T-helper 17 cell (primary cell): ENCODE data around the gene HINT2. TPM values are rescaled to one million over a fixed set of nuclear protein-coding genes. Genes with fewer than 3 reads are reported as not detected.

Experiments
- ATAC-seq: fragments of 150-1000 bp; cut with Tn5 transposase; 2 replicates; pipeline ENCODE4 v1.10.0; 2021; ENCODE audit warnings: mild to moderate bottlenecking, moderate library complexity
- DNase-seq, 3 donors: peaks; one replicate each; pipeline versions ENCODE4 v3.0.0 to v3.0.0-alpha.2; 2020 to 2021
- H3K9me3 ChIP-seq: one replicate; pipeline ENCODE4 v1.7.0; 2013; ENCODE audit warnings: low read length, mild to moderate bottlenecking; ENCODE audit not compliant: control insufficient read depth, poor library complexity, severe bottlenecking
- H3K27ac Mint-ChIP-seq: one replicate; pipeline ENCODE4 v1.8.0; 2022; ENCODE audit warnings: mild to moderate bottlenecking, moderate library complexity, mixed read lengths
- H3K27me3 Mint-ChIP-seq: one replicate; pipeline ENCODE4 v1.8.0; 2022; ENCODE audit warnings: mixed read lengths
- H3K36me3 Mint-ChIP-seq: one replicate; pipeline ENCODE4 v1.8.0; 2022; ENCODE audit warnings: low read depth, mixed read lengths
- H3K4me1 Mint-ChIP-seq: one replicate; pipeline ENCODE4 v1.8.0; 2022; ENCODE audit warnings: mild to moderate bottlenecking, mixed read lengths
- H3K4me3 Mint-ChIP-seq: one replicate; pipeline ENCODE4 v1.8.0; 2022; ENCODE audit warnings: mild to moderate bottlenecking, moderate library complexity, mixed read lengths
- total RNA-seq, 4 donors: library from RNA in 2 of 4; stranded (reverse) in 2 of 4; gene quantifications; one replicate each; pipeline ENCODE4 v1.2.3 and lab custom pipeline; 2022 to 2026

Gene HINT2
- total RNA-seq, 2 donors from 2014 or later, result 15.0 to 20.5 TPM

GRCh38 chr9:35847792-35848572, 33.1 kb upstream of the HINT2 start:
- Mint-ChIP-seq H3K4me3 (no peak overlapping the region), H3K27me3 (no peaks in the 10 kb centered on the region), H3K36me3 (peaks cover 4% of the 10 kb centered on the region), H3K27ac (peak overlapping the region; percentile 68), H3K4me1 (peaks cover 19% of the 10 kb centered on the region)
- ATAC-seq (no peak), DNase-seq (no peak)
- H3K9me3 ChIP-seq, result no peaks in the 10 kb centered on the region

GRCh38 chr9:35845824-35846771, 31.3 kb upstream of the HINT2 start:
- H3K36me3 Mint-ChIP-seq, result peaks cover 6% of the 10 kb centered on the region
- peaks cover 19% of the 10 kb centered on the region for H3K4me1 Mint-ChIP-seq
- H3K9me3 ChIP-seq, result no peaks in the 10 kb centered on the region
- DNase-seq, result no peak
- no peaks in the 10 kb centered on the region for H3K27me3 Mint-ChIP-seq
- peak overlapping the region; percentile 85 for H3K27ac Mint-ChIP-seq
- ATAC-seq, result no peak
- H3K4me3 Mint-ChIP-seq, result no peak overlapping the region

- Mint-ChIP-seq H3K36me3 (peaks cover 6% of the 10 kb centered on the region), H3K4me3 (peak overlapping the region; percentile 79), H3K27ac (peak overlapping the region; percentile 85), H3K4me1 (peaks cover 24% of the 10 kb centered on the region), H3K27me3 (no peaks in the 10 kb centered on the region)
- DNase-seq, result no peak
- ATAC-seq, result peak; percentile 94
- H3K9me3 ChIP-seq, result no peaks in the 10 kb centered on the region
Measured at GRCh38 chr9:35844628-35845270, 29.9 kb upstream of the HINT2 start.

- no peaks in the 10 kb centered on the region for H3K9me3 ChIP-seq
- H3K36me3 Mint-ChIP-seq, result peaks cover 12% of the 10 kb centered on the region
- H3K4me1 Mint-ChIP-seq, result peaks cover 24% of the 10 kb centered on the region
- no peak for DNase-seq
- no peaks in the 10 kb centered on the region for H3K27me3 Mint-ChIP-seq
- H3K27ac Mint-ChIP-seq, result no peak overlapping the region
- no peak overlapping the region for H3K4me3 Mint-ChIP-seq
- no peak for ATAC-seq
Measured at GRCh38 chr9:35842795-35843194, 28.0 kb upstream of the HINT2 start.

GRCh38 chr9:35842020-35842745, 27.3 kb upstream of the HINT2 start:
- no peaks in the 10 kb centered on the region for H3K9me3 ChIP-seq
- ATAC-seq, result no peak
- H3K4me1 Mint-ChIP-seq, result peaks cover 27% of the 10 kb centered on the region
- H3K27me3 Mint-ChIP-seq, result no peaks in the 10 kb centered on the region
- no peak overlapping the region for H3K27ac Mint-ChIP-seq
- H3K4me3 Mint-ChIP-seq, result no peak overlapping the region
- H3K36me3 Mint-ChIP-seq, result peaks cover 9% of the 10 kb centered on the region
- DNase-seq, result no peak

- H3K9me3 ChIP-seq, result no peaks in the 10 kb centered on the region
- H3K36me3 Mint-ChIP-seq, result peaks cover 9% of the 10 kb centered on the region
- no peak overlapping the region for H3K4me3 Mint-ChIP-seq
- DNase-seq (no peak), ATAC-seq (no peak)
- no peaks in the 10 kb centered on the region for H3K27me3 Mint-ChIP-seq
- peak overlapping the region; percentile 6 for H3K27ac Mint-ChIP-seq
- peaks cover 29% of the 10 kb centered on the region for H3K4me1 Mint-ChIP-seq
Measured at GRCh38 chr9:35841645-35841900, 26.7 kb upstream of the HINT2 start.

- H3K4me3 Mint-ChIP-seq, result no peak overlapping the region
- no peaks in the 10 kb centered on the region for H3K27me3 Mint-ChIP-seq
- H3K36me3 Mint-ChIP-seq, result peaks cover 9% of the 10 kb centered on the region
- H3K27ac Mint-ChIP-seq, result peak overlapping the region; percentile 6
- DNase-seq, result no peak
- H3K4me1 Mint-ChIP-seq, result peaks cover 29% of the 10 kb centered on the region
- ATAC-seq, result no peak
- H3K9me3 ChIP-seq, result no peaks in the 10 kb centered on the region
Measured at GRCh38 chr9:35840881-35841644, 26.2 kb upstream of the HINT2 start.

GRCh38 chr9:35839926-35840325, 25.1 kb upstream of the HINT2 start:
- H3K4me3 Mint-ChIP-seq, result no peak overlapping the region
- no peaks in the 10 kb centered on the region for H3K9me3 ChIP-seq
- H3K4me1 Mint-ChIP-seq, result peaks cover 24% of the 10 kb centered on the region
- H3K27me3 Mint-ChIP-seq, result no peaks in the 10 kb centered on the region
- DNase-seq (no peak), ATAC-seq (no peak)
- peak overlapping the region; percentile 21 for H3K27ac Mint-ChIP-seq
- peaks cover 9% of the 10 kb centered on the region for H3K36me3 Mint-ChIP-seq

GRCh38 chr9:35836595-35836994, 21.8 kb upstream of the HINT2 start:
- Mint-ChIP-seq H3K4me1 (peaks cover 27% of the 10 kb centered on the region), H3K27me3 (no peaks in the 10 kb centered on the region), H3K27ac (peak overlapping the region; percentile 37), H3K36me3 (peaks cover 6% of the 10 kb centered on the region), H3K4me3 (no peak overlapping the region)
- H3K9me3 ChIP-seq, result no peaks in the 10 kb centered on the region
- DNase-seq, result no peak
- no peak for ATAC-seq

- Mint-ChIP-seq H3K27me3 (no peaks in the 10 kb centered on the region), H3K27ac (peak overlapping the region; percentile 37), H3K4me1 (peaks cover 32% of the 10 kb centered on the region), H3K36me3 (peaks cover 6% of the 10 kb centered on the region), H3K4me3 (no peak overlapping the region)
- ATAC-seq (no peak), DNase-seq (no peak)
- no peaks in the 10 kb centered on the region for H3K9me3 ChIP-seq
Measured at GRCh38 chr9:35835766-35836165, 20.9 kb upstream of the HINT2 start.

- DNase-seq (no peak), ATAC-seq (no peak)
Measured at GRCh38 chr9:35835216-35835632, 20.4 kb upstream of the HINT2 start.

More at GRCh38 chr9:35835216-35835632, 20.4 kb upstream of the HINT2 start:
- Mint-ChIP-seq H3K27ac (peak overlapping the region; percentile 72), H3K36me3 (peaks cover 6% of the 10 kb centered on the region), H3K4me1 (peaks cover 31% of the 10 kb centered on the region), H3K27me3 (no peaks in the 10 kb centered on the region), H3K4me3 (no peak overlapping the region)
- no peaks in the 10 kb centered on the region for H3K9me3 ChIP-seq
